GM19238 (cell line): Measurements from ENCODE around the gene CRYBG1.
"Not testable (repeated sequence)": the region's sequence is repeated elsewhere in the genome, so short reads cannot be mapped to it uniquely, and the experiment has no call there.

Experiments used
- DNase-seq: peaks from one replicate; pipeline ENCODE4 v3.0.0; 2011; ENCODE audit warnings: low spot score; ENCODE audit not compliant: insufficient read length

Gene CRYBG1

DNA sequence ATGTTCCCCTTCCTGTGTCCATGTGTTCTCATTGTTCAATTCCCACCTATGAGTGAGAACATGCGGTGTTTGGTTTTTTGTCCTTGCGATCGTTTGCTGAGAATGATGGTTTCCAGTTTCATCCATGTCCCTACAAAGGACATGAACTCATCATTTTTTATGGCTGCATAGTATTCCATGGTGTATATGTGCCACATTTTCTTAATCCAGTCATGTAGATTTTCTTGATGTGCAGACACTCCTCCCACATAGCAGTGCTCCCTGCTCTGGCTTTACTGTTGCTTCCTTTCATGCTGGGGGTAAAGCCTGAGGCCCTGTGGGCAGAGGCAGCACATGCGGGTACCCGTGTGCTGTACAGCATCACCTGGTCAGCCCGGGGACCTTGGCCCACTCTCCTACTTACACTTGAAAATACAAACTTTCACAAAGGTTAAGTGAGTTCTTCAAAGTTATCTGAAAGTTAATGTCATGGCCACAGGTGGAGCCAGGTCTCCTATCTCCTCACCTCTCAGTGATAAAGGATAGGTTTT lies 188.5 kb downstream of the CRYBG1 start:
- DNase-seq = not testable (repeated sequence)

DNA sequence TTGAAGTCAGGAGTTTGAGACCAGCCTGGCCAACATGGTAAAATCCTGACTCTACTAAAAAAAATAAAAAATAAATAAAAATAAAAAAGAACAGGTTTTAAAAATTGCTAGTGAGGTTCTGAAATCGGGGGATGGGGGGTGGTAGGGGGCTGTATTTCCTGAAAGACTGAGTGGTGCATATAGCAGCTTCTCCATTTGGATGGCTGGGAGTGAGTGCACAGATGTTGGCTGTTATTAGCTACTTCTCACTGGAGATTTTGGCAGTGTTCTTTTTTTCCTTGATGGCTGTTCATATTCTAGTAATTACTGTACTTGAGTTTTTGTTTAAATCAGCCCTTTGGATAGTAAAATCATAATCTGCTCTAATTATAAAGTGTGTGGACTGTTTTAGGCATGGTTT lies 189.0 kb downstream of the CRYBG1 start:
- DNase-seq = no peak

DNA sequence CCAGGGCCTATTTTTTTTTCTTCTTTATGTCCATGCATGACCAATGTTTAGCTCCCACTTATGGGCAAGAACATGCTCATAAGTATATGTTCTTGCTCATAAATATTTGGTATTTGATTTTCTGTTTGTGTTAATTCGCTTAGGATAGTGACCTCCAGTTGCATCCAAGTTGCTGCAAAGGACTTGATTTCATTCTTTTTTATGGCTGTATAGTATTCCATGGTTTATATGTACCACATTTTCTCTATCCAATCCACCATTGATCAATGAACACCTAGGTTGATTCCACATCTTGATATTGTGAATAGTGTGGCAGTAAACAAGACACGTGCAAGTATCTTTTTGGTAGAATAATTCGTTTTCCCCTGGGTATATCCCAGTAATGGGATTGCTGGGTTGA lies 190.6 kb downstream of the CRYBG1 start:
- no peak for DNase-seq

DNA sequence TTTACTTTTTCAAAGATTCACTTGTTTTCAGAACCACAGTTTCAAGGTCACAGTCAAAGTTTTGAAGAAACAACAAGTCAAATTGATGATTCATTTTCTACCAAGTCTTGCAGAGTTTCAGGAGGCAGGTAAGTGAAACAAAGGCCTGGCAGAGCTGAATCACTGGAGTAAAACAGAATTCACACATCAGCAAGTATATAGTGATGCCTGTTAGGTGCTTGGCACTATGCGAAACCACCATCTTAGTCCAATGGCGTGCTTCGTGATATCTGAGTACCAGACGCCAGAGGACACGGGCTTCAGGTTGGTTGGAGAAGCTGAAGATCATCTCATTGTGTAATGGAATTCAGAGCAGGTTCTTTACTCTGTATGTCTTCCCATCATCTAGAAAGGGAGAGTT lies 192.9 kb downstream of the CRYBG1 start:
- DNase-seq = no peak

DNA sequence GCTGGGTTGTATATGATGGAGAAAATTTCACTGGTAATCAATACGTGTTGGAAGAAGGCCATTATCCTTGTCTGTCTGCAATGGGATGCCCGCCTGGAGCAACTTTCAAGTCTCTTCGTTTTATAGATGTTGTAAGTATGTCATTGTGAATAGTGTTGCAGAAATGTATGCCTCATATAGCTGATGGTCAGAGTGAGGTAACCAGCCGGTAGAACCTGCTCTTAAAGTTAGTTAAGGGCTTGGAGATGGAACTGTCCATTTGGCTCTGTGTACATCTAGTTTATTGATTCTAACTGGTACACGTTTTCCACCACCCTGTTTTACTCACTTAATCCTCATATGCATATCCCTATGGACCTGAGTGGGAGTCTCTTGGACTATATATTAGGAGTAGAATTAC lies 195.2 kb downstream of the CRYBG1 start:
- DNase-seq = no peak

DNA sequence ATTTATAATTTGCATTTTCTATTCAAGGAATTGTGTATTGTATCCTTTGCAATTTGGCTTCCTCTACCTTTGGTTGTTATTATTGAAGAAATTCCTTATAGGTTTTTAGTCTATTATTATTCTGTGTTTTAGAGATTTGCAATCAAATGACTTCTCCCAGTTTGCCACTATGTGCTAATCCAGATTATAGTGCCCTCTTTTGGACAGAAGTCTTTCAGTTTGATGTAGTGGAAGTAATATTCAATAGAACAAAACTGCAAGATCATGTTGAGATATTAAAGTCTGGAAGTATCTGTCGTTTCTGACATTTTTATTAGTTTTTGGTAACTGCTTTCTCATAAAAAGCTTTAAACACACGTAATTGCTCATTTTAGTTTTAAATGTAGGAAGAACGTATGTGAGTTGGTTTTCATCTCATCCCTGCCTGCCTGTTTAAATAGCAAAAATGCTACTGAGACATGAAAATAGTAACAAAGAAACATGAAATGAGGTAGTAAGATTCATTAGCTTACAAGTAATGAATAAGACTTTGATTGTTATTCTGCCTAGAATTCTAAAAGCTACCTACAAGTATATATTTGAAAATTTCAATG lies 195.9 kb downstream of the CRYBG1 start:
- DNase-seq = no peak

DNA sequence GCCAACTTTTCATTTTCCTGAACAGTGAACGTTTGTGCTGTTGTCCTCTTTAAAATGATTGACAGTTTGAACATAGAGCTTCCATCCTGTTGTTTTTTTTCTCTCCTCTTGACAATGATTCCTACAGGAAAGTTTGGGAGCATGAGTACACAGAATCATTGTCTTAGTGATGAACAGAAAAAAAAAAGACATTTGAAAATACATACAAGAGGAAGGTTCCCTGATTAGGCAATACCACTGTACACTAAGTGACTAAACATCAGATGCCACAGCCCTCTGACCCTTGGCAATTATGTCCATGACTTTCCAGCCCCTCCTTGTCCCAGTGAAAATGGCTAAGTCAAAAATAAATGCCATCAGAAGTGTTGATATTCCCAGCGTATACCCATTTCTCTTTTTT lies 197.3 kb downstream of the CRYBG1 start:
- DNase-seq = no peak

DNA sequence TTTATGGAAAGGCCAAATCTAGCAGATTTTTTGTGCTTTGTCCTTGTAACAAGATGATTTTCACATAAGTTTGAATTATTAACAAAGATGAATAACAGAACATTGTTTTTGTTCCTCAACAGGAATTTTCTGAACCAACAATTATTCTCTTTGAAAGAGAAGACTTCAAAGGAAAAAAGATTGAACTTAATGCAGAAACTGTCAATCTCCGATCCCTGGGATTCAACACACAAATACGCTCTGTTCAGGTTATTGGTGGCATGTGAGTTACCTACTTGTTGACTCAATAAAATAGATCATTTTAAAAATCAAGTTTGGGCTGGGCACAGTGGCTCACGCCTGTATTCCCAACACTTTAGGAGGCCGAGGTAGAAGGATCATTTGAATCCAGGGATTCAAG lies 197.8 kb downstream of the CRYBG1 start:
- DNase-seq = no peak

DNA sequence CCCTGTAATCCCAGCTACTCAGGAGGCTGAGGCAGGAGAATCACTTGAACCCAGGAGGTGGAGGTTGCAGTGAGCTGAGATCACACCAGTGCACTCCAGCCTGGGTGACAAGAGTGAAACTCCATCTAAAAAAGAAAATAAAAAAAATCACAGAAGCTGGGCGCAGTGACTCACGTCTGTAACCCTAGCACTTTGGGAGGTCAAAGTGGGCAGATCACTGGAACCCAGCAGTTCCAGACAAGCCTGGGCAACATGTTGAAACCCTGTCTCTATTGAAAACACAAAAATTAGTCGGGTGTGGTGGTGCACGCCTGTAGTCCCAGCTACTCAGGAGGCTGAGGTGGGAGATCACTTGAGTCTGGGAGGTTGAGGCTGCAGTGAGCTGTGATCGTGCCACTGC lies 199.1 kb downstream of the CRYBG1 start:
- DNase-seq = not testable (repeated sequence)

DNA sequence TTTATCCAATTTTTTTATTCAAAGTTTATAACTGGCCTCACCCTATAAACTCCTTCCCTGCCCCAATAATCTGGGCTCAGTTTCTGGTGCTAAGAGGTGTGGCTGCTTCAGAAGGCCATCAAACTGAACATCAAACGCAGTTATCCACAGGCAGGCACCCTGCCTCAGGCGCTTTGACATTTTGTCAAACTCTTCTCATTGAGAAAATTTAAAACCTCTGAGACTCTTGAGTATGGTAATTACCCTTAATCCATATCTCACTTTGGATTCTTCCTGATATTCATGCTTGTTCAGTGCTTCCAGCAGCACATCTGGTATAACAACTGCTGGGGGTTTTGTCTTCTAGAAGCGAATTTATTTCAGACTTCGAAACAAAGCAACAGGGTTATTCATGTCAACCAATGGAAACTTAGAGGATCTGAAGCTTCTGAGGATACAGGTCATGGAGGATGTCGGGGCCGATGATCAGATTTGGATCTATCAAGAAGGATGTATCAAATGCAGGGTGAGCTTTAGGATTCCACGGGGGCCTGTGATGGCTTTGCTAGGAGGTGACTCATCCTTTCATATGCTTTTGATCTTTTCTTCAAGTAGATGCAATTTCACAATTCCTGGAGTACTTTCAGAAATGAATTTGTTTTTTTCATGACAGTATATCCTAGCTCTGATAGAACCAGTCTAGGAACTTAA lies 200.6 kb downstream of the CRYBG1 start:
- DNase-seq = no peak

DNA sequence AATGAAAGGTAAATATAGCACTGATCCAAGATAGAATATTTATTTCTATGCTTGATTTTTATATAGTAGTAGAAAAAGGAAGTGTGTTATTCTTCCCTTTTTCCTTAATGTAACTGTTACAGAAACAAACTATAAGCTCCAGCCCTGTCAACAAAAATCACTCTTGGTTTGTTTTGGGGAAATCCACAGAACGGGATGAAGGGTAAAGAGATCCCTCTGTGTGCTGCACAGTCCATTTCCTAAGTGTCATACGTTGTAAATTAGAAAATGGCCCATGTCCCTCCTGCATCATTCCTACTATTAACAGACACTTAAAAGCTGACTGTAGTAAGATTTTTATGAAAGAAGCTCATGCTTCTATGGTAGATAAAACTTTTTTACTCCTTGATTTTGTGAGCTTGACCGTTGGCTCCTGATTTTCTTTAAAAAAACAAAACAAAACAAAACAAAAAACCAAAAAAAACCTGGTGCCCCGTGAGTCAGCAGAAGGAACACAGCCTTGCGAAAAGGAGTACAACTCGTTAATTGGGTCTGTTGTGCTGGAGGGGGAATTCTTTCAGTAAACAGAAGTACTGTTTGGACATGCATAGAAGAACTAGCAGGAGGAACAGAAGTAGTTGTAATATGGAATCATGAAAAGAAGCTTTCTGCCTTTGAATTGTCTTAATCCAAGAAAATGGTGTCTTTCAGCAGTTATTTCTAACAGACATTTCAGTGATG lies 201.3 kb downstream of the CRYBG1 start:
- DNase-seq = no peak

DNA sequence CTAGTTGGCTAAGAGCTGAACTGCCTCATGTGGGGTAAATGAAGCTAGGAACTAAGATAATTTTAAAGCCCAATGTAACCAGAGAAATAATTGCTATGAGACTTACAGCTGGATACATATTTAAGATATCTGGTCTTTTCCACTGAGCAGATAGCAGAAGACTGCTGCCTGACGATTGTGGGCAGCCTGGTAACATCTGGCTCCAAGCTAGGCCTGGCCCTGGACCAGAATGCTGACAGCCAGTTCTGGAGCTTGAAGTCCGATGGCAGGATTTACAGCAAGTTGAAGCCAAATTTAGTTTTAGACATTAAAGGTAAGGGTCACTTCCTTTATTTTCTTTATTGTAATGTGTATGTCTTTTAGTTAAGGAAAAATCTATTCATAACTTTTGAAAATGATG lies 203.1 kb downstream of the CRYBG1 start:
- DNase-seq = no peak

DNA sequence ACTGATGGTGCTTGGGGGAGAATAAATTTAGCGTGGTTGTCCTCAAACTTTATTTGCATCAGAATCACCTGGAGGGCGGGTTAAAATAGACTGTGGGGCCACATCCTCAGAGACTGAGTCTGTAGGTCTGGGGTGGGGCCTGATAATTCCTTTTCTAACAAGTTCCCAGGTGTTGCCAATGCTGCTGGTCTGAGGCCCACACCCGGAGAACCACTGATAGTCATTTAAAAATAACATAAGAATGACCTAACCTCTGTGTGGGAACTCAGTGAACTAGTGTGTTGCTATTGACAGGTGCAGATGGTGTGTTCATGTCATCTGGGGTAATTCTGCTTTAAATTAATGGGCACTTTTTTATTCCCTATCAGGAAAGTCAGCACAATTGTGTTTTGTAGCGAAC lies 204.0 kb downstream of the CRYBG1 start:
- DNase-seq = no peak

DNA sequence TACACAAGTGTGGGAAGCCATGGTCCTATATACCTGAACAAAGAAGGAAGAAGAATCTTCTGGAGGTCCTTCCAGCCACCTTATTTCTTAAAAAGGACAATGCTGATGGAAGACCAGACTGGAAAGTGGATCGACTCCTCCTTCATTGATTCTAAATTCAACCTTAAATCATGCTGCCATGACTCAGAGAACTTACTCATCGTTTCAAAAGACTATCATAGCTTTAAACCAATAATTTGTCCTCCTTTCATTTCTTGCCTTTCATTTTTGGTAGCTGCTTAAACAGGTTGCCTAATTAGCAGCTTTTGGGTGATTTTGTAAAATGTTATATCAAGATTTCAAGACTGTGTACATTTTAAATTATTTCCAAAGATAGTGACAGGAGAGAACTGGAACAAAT lies 208.0 kb downstream of the CRYBG1 start:
- DNase-seq = no peak

DNA sequence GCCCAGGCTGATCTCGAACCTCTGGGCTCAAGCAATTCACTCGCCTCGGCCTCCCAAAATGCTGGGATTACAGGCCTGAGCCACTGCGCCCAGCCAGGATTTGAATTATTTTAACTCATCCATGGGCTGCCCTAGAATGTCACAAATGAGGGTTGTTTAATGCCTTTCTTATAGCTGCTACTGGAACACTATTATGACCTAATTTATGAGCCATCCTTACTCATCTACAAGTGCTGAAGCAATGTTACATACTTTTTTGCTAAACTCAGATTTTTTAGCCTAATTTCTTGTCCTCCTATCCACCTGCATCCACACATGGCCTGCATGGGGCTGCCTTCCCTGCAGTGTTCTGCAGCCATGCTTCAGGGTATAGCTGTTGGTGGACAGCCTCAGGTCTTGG lies 208.9 kb downstream of the CRYBG1 start:
- DNase-seq = no peak

DNA sequence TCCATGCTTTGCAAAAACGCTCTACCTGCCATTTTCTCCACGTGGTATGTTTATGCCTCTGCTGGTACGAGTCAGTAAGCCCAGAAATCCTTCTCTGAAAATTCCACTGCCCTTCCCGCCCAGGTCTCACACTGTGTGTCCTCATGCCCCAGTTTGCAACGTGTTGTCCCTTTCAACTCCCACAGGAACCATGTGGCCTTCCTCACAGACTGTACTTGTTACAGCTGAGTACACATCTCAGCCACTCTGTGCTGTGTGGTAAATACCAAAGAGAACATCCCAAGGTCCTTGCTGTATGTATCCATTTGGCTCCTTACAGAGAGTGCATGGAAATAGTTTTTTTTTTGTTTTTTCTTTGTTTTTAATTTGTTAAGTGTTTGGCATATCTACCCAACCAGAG lies 211.9 kb downstream of the CRYBG1 start:
- no peak for DNase-seq

DNA sequence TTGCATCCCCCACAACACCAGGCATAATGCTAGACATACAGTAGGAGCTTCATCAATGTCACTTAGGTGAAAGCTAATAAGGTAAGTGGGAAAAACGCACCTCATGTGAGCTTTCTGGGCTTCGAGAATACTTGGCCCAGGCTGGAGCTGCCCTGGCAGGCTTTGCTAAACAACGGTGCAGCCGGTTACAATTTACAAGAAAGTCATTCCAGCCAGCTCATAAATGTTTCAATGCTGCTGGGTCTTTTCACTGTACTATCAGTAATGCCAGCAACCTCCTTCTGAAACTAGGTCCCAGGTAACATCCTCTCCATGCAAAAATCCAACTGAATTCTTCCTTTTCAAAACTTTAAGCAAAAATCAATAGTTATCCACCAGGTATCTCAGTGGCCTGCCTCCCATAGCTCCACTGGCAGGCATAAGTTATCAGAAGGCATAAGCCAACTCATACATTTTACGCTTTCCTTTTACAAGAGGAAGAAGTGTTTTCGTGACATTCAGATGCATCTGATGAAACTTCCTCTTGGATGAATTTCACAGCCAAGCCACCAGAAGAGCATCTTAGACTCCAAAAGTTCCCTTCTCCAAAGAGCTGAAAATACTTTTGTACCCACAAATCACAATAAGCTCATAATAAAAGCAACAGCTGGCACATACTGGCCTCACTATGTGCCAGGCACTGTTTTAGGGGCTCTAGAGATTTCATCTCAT lies 212.5 kb downstream of the CRYBG1 start:
- DNase-seq = no peak

DNA sequence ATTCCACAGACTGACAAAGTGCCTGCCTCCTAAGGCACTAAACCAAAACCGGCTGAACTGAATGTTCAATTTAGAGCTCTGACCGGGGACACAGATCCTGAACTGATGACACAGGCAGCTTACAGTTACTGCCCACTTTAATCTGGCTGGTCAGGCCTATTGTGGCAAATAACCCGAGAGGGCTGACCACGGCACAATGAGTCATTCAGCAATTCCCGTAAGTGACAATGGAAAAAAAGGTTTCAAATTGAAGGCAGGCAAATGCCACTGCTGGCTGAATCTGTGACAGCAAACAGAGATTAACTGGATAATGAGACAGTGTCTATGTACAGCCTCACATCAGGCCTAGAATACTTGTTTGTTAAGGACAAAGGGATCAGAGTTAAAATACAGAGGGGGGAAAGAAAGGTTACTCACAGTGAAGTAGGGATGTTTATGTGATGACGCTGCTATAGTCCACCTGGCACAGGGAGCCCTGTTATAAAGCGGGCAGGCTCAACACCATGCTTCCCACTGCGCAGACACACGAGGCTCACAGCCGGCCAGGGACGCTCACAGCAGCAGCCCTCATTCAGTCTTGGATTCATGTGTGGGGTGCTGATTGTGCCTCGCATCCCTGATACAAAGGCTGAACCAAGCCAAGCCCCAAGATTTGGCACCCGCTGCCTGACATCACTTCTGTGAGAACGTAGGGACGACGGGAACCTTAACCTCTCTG lies 214.4 kb downstream of the CRYBG1 start:
- no peak for DNase-seq

DNA sequence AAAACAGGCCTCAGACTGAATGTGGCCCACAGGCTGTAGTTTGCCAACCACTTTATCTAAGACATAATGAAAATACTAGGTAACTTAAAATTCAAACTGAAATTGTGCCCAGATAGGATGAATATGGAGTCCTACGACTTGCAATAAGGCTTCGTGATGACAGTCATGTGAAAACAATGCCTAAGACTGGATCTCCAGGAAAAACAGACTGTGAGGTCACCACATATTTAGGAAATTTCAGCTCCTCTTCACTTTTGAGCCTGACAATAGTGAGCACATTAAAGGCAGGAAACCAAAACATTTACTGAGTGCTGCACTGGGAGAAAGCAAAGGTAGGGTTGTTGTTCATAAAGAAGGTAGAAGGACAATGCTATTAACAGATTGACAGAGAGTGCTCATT lies 218.8 kb downstream of the CRYBG1 start:
- DNase-seq = no peak

DNA sequence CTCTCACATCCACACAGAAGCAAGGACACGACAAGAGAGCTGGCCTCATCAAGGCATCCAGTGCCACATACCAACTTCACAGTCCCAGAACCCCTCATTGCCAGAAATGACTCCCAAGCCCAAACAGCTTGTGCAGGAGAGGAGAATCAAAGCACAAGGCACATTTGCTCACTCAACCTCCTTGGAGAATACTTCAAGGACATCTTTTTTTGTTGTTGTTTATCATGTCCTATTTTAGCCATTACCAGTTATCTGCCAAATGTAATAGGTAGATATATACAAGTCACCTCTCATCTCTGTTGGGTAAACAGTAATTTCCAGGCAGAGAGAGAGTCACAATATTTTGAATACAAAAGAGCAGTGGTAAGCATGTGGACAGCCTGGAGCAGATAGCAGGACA lies 221.0 kb downstream of the CRYBG1 start:
- no peak for DNase-seq

DNA sequence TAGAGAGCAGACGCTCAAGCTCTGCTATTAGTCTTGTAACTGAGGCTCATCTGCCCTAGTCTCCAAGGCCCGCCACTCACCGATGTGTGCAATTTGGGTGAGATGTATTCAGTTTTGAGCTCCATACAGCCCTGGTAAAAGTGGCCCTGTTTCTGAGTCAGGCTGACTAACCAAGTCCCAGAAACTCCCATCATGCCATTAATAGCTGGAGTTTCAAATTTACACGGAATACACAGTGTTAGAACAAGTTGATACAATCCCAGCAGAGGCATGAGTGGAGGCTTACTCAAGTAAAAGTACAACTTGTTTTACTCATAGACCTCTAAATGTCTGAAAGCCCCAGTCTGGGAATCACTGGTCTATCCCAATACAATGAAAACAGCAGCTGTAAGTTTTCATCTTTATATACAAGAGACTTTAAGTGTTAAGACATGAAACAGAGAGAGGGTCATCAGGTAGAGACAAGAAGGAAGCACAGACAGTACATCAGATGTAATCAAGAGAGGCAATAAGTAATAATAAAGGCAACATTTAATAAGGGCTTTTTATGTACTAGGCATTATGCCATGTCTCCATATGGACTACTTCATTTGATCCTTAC lies 226.4 kb downstream of the CRYBG1 start:
- no peak for DNase-seq
